Activated CD4-positive, alpha-beta memory T cell treated with anti-CD3 and anti-CD28 coated beads for 36 hours (primary cell): ENCODE results near the gene USP51. TPM values are rescaled to one million over a fixed set of nuclear protein-coding genes. Genes with fewer than 3 reads are reported as not detected.
"Not testable (repeated sequence)": the region's sequence is repeated elsewhere in the genome, so short reads cannot be mapped to it uniquely, and the experiment has no call there.

ENCODE experiments used
- CTCF ChIA-PET: fragments of 350-600 bp; sonication (Branson Sonifier 250); formaldehyde crosslinking; loops from one replicate; lab custom pipeline; 2021; ENCODE audit warnings: antibody characterized with exemption, inconsistent platforms; lab: Charles Lee
- POLR2A ChIA-PET: fragments of 350-600 bp; sonication (Branson Sonifier 250); formaldehyde crosslinking; loops from one replicate; lab custom pipeline; 2021; ENCODE audit warnings: antibody characterized with exemption; lab: Charles Lee
- DNase-seq: peaks from one replicate; pipeline ENCODE4 v3.0.0-alpha.2; 2020
- H3K27ac Mint-ChIP-seq: one replicate; pipeline ENCODE4 v1.8.0; 2021; ENCODE audit warnings: mixed read lengths
- H3K27me3 Mint-ChIP-seq: one replicate; pipeline ENCODE4 v1.8.0; 2021; ENCODE audit warnings: mixed read lengths
- H3K36me3 Mint-ChIP-seq: one replicate; pipeline ENCODE4 v1.8.0; 2021; ENCODE audit warnings: mixed read lengths
- H3K4me1 Mint-ChIP-seq: one replicate; pipeline ENCODE4 v1.8.0; 2021; ENCODE audit warnings: low read depth, mixed read lengths
- H3K4me3 Mint-ChIP-seq: one replicate; pipeline ENCODE4 v1.8.0; 2021; ENCODE audit warnings: mild to moderate bottlenecking, mixed read lengths
- H3K9me3 Mint-ChIP-seq: one replicate; pipeline ENCODE4 v1.8.0; 2021; ENCODE audit warnings: mixed read lengths
- intact Hi-C: fragments of 100-400 bp; cut with micrococcal nuclease; formaldehyde crosslinking; loops from one replicate; pipeline ENCODE4 v1.15.1; 2023
- total RNA-seq, 2 experiments: library from RNA; stranded (reverse); gene quantifications; one replicate each; pipeline ENCODE4 v1.2.3, GENCODE V29; 2021

USP51 gene
- total RNA-seq, 2 experiments from 2014 or later: 1.6 to 2.1 TPM

GRCh38 chrX:55490121-55490520, 473 bp upstream of the USP51 start:
- ChIA-PET CTCF (interaction anchor here (2.8 kb wide), 2 partner anchors 228 to 418 kb away, joined by 9 read pairs; partner anchors contain the start of gene RRAGB), POLR2A (no interaction called here)
- H3K27ac Mint-ChIP-seq: no peak overlapping the region
- H3K9me3 Mint-ChIP-seq: no peaks in the 10 kb centered on the region
- peak overlapping the region; percentile 87 for H3K4me3 Mint-ChIP-seq
- intact Hi-C loops: no loop called here
- H3K27me3 Mint-ChIP-seq: no peaks in the 10 kb centered on the region
- peaks cover 10% of the 10 kb centered on the region for H3K4me1 Mint-ChIP-seq
- DNase-seq: no peak
- no peaks in the 10 kb centered on the region for H3K36me3 Mint-ChIP-seq

DNA sequence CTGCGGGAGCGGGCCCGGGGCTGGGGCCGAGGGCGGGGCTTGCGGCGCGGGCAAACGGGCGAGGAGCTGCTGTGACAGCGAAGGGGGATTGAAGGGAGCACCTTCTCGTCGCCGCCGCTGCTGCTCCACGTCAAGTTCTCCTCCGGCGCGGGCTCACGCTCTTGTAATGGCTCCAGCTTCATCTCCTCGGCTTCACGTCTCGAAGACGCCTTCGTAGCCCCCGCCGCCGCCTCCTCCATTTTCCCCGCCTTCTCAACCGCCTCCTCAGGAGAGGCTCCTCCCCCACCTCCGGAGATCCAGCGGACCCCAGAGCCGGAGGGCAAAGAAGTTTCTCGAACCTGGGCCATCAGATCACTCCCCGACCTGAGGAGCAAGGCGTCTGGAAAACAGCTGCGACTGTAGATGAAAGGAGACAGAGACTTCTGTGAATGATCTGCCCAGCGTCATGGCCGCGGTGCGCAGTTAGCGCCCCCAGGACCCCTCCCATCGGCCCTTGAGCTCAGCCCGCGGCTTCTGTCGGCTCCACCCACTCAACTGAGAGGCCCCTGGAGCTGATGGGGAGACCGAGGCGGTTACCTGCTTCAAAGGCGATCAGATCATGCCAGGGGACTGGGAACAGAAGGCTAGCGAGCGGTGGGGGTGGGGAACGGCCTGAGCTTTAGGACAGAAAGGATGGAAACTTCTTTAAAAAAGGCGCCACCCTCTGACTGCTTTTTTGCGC, 895 bp downstream of the USP51 start:
- Mint-ChIP-seq H3K27ac (peak overlapping the region; percentile 92), H3K9me3 (no peaks in the 10 kb centered on the region), H3K4me1 (peaks cover 12% of the 10 kb centered on the region), H3K4me3 (peak overlapping the region; percentile 87), H3K27me3 (no peaks in the 10 kb centered on the region), H3K36me3 (no peaks in the 10 kb centered on the region)
- intact Hi-C loops: no loop called here
- ChIA-PET CTCF (interaction anchor here (1.1 to 2.8 kb wide), 4 partner anchors 37 to 420 kb away, joined by 3 to 9 read pairs (median 8); partner anchors contain the start of genes MAGEH1 and RRAGB), POLR2A (interaction anchor here (0.6 to 1.8 kb wide), 5 partner anchors 9 to 849 kb away, joined by 3 to 8 read pairs (median 3); partner anchors contain the start of genes MAGEH1 and RRAGB)
- DNase-seq: peak; percentile 69

DNA sequence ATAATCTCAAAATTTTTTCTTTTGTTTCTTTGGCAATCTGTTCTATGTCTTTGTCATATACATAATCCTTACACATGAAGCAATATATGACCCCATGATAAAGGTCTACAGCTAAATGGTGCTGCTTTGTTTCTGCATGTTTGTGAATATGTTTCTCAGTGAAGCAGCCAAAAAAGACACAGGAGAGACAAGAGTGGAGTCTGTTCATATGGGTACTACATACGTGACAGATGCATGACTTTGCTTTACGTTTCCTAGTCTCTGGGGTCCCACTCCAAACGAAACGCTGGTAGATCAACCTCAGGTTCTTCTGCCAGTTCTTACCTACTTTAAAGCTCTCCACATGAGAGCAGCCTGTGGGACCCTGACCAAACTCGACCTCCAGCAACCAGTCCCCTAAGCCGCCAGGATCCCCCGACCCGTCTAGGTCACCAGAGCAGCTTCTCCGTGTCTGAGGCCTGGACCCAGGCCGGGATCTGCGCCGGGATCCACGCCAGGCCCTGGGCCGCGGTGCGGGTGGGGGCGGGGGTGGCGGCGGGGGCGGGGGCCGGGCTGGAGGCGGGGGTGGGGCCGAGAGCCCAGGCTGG, 1.5 kb downstream of the USP51 start:
- peaks cover 12% of the 10 kb centered on the region for H3K4me1 Mint-ChIP-seq

GRCh38 chrX:55487143-55487542, 2.5 kb downstream of the USP51 start:
- peaks cover 12% of the 10 kb centered on the region for H3K4me1 Mint-ChIP-seq
- intact Hi-C loops: no loop called here
- CTCF ChIA-PET: no interaction called here
- no peak overlapping the region for H3K4me3 Mint-ChIP-seq
- no peak overlapping the region for H3K27ac Mint-ChIP-seq
- POLR2A ChIA-PET: no interaction called here
- H3K9me3 Mint-ChIP-seq: no peaks in the 10 kb centered on the region
- no peaks in the 10 kb centered on the region for H3K36me3 Mint-ChIP-seq
- H3K27me3 Mint-ChIP-seq: no peaks in the 10 kb centered on the region
- DNase-seq: no peak

More for the DNA sequence above, 1.5 kb downstream of the USP51 start:
- H3K27me3 Mint-ChIP-seq: no peaks in the 10 kb centered on the region
- H3K36me3 Mint-ChIP-seq: no peaks in the 10 kb centered on the region
- H3K4me3 Mint-ChIP-seq: peak overlapping the region; percentile 71
- ChIA-PET POLR2A (interaction anchor here (1.5 to 1.8 kb wide), 2 partner anchors 8 to 36 kb away, joined by 4 to 8 read pairs; partner anchors contain the start of gene MAGEH1), CTCF (interaction anchor here (1.1 to 2.8 kb wide), 3 partner anchors 36 to 420 kb away, joined by 7 to 9 read pairs (median 9); partner anchors contain the start of genes MAGEH1 and RRAGB)
- DNase-seq: no peak
- peak overlapping the region; percentile 76 for H3K27ac Mint-ChIP-seq
- intact Hi-C loops: no loop called here
- no peaks in the 10 kb centered on the region for H3K9me3 Mint-ChIP-seq

DNA sequence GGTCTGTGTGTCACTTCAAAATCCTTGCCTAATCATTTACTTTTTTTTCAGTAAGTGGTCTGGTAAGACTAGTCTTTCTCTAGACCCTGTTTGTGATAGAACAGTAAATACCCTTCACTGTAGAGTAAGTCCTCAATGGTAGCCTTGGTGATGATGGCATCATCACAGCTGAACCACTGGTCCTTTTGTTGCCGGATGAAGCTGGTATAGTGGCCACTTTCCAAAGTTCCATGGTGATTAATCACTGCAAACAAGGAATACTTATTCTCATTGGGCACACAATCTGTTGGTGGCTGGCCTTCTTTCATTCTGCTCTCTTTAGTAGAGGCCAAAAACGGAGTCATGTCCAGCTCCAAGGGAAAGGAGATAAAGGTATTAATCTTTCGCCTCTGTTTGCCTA, 2.9 kb downstream of the USP51 start:
- intact Hi-C loops: no loop called here
- Mint-ChIP-seq H3K4me1 (peaks cover 12% of the 10 kb centered on the region), H3K27ac (no peak overlapping the region), H3K36me3 (no peaks in the 10 kb centered on the region), H3K9me3 (no peaks in the 10 kb centered on the region), H3K4me3 (no peak overlapping the region), H3K27me3 (no peaks in the 10 kb centered on the region)
- no peak for DNase-seq
- ChIA-PET CTCF (no interaction called here), POLR2A (no interaction called here)

DNA sequence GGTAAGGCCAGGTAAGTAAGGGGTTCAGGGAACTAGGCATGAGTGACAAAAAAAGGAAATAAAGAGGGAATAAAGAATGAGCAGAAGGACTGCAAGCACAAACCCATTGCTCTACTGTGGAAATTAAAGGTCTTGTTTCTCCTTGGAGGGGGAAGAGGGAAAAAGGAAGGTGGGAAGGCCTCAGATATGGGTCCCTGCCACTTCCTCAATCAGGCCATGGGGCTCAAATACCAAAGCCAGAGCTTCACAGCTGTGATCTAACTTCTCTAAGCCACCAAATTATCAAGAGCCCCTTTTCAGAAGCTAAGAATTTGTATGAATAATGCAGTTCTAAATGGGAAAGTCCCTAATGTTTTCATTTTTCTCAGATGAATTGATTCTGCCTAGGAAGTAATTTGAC, 4.7 kb downstream of the USP51 start:
- POLR2A ChIA-PET: no interaction called here
- H3K27me3 Mint-ChIP-seq: no peaks in the 10 kb centered on the region
- no peak overlapping the region for H3K4me3 Mint-ChIP-seq
- H3K9me3 Mint-ChIP-seq: no peaks in the 10 kb centered on the region
- no peak for DNase-seq
- no peaks in the 10 kb centered on the region for H3K36me3 Mint-ChIP-seq
- H3K4me1 Mint-ChIP-seq: peaks cover 11% of the 10 kb centered on the region
- CTCF ChIA-PET: no interaction called here
- H3K27ac Mint-ChIP-seq: no peak overlapping the region
- intact Hi-C loops: no loop called here

DNA sequence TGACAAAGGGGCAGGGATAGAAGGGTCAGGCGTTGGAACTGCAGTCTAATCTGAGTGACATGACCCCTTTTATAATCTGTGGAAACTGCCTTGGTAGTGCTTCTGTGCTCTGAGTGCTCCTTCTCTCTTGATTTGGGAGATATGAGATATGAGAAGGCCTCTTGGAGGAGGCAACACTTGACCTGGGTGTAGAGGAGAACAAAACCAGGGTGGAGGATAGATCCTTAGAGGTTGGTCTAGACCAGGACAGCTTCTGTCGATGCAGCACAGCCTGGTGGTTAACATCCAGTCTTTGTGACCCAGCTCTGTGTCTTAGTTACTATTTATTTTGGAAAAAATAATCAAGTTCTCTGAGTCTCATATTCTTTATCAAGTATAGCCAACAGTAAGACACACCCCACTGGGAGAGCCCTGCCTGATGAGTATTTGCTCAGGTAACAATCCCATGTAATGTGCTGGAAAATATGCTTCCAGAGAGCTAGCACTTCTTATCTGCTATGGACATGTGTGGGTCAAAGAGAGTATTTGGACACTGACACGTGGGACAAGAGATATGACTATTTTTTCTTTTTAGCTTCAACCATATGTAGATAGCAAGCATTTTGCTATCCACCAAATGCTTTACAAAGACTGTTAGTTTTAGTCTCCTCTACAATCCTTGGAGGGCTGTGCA, 9.1 kb downstream of the USP51 start:
- H3K27ac Mint-ChIP-seq: no peak overlapping the region

DNA sequence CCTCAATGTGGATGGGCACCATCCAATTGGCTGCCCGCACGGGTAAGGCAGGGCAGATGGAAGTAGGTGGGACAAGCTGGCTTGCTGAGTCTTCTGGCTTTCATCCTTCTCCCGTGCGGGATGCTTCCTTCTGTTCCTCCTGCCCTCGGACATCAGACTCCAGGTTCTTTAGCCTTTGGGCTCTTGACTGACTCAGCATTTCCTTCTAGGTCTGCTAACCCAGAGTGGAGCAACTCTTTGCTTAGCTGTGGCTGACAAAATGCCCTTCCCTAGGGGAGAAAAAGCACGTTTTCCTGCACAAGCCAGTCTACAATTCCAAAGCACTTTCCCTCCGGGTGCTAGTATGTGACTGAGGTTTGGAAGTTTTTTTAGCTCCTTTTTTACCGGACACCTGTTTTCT, 9.7 kb downstream of the USP51 start:
- CTCF ChIA-PET, H3K4me3 Mint-ChIP-seq, intact Hi-C loops, H3K27me3 Mint-ChIP-seq, DNase-seq, H3K9me3 Mint-ChIP-seq, H3K36me3 Mint-ChIP-seq, H3K4me1 Mint-ChIP-seq, H3K27ac Mint-ChIP-seq: not testable (repeated sequence)
- POLR2A ChIA-PET: interaction anchor here (1.0 kb wide), 1 partner anchor 9 kb away, joined by 4 read pairs; no protein-coding TSS in a partner anchor

More for the DNA sequence above, 9.1 kb downstream of the USP51 start:
- DNase-seq: no peak
- ChIA-PET CTCF (no interaction called here), POLR2A (interaction anchor here (1.0 kb wide), 1 partner anchor 8 kb away, joined by 4 read pairs; no protein-coding TSS in a partner anchor)
- H3K36me3 Mint-ChIP-seq: no peaks in the 10 kb centered on the region
- H3K9me3 Mint-ChIP-seq: no peaks in the 10 kb centered on the region
- H3K27me3 Mint-ChIP-seq: no peaks in the 10 kb centered on the region
- intact Hi-C loops: no loop called here
- H3K4me3 Mint-ChIP-seq: no peak overlapping the region
- peaks cover 2% of the 10 kb centered on the region for H3K4me1 Mint-ChIP-seq

- DNase-seq, CTCF ChIA-PET, H3K4me1 Mint-ChIP-seq, intact Hi-C loops, H3K36me3 Mint-ChIP-seq, H3K27ac Mint-ChIP-seq, H3K4me3 Mint-ChIP-seq, POLR2A ChIA-PET, H3K27me3 Mint-ChIP-seq, H3K9me3 Mint-ChIP-seq: not testable (repeated sequence)
These were observed 23.9 kb downstream of the USP51 start for GRCh38 chrX:55465791-55466190.

- H3K4me1 Mint-ChIP-seq, CTCF ChIA-PET, H3K4me3 Mint-ChIP-seq, H3K27me3 Mint-ChIP-seq, POLR2A ChIA-PET, H3K9me3 Mint-ChIP-seq, intact Hi-C loops, H3K27ac Mint-ChIP-seq, DNase-seq, H3K36me3 Mint-ChIP-seq: not testable (repeated sequence)
These were observed 24.5 kb downstream of the USP51 start for GRCh38 chrX:55465108-55465507.

- H3K4me3 Mint-ChIP-seq, DNase-seq, intact Hi-C loops, POLR2A ChIA-PET, H3K4me1 Mint-ChIP-seq, H3K27ac Mint-ChIP-seq, H3K36me3 Mint-ChIP-seq, H3K27me3 Mint-ChIP-seq, H3K9me3 Mint-ChIP-seq, CTCF ChIA-PET: not testable (repeated sequence)
These were observed 25.6 kb downstream of the USP51 start for GRCh38 chrX:55464050-55464449.

- H3K9me3 Mint-ChIP-seq, CTCF ChIA-PET, DNase-seq: not testable (repeated sequence)
These were observed 29.7 kb downstream of the USP51 start for GRCh38 chrX:55459926-55460325.

More at GRCh38 chrX:55459926-55460325, 29.7 kb downstream of the USP51 start:
- H3K27ac Mint-ChIP-seq, intact Hi-C loops, H3K4me1 Mint-ChIP-seq, H3K4me3 Mint-ChIP-seq, POLR2A ChIA-PET, H3K27me3 Mint-ChIP-seq, H3K36me3 Mint-ChIP-seq: not testable (repeated sequence)
